NT2/D1 (cell line): ENCODE measurements around the gene SEL1L.
"Not testable (repeated sequence)": the region's sequence is repeated elsewhere in the genome, so short reads cannot be mapped to it uniquely, and the experiment has no call there.

Experiments
- DNase-seq: peaks from one replicate; pipeline ENCODE4 v3.0.0-alpha.2; 2011; ENCODE audit warnings: low read depth, low spot score
- H3K27me3 ChIP-seq: 2 replicates; pipeline ENCODE4 v1.6.0; 2011; ENCODE audit warnings: mild to moderate bottlenecking; ENCODE audit not compliant: insufficient read length, insufficient read depth
- H3K36me3 ChIP-seq: 2 replicates; pipeline ENCODE4 v1.6.1; 2011; ENCODE audit warnings: mild to moderate bottlenecking, low read length, mixed read lengths; ENCODE audit not compliant: insufficient read depth, insufficient read length
- H3K4me1 ChIP-seq: 2 replicates; pipeline ENCODE4 v1.5.1; 2011; ENCODE audit not compliant: insufficient read depth, insufficient read length
- H3K4me3 ChIP-seq: 2 replicates; pipeline ENCODE4 v1.5.1; 2011; ENCODE audit warnings: low read depth; ENCODE audit not compliant: insufficient read length
- H3K9ac ChIP-seq: 2 replicates; pipeline ENCODE4 v1.6.0; 2011; ENCODE audit warnings: low read depth; ENCODE audit not compliant: insufficient read length
- H3K9me3 ChIP-seq: 2 replicates; pipeline ENCODE4 v1.5.1; 2011; ENCODE audit warnings: mild to moderate bottlenecking, low read length; ENCODE audit not compliant: insufficient read depth
- SUZ12 ChIP-seq: IDR thresholded peaks from 2 replicates; pipeline ENCODE4 v1.6.1; 2011; ENCODE audit not compliant: insufficient read length, insufficient read depth; ENCODE audit errors: extremely low read depth
- YY1 ChIP-seq: IDR thresholded peaks from 2 replicates; pipeline ENCODE4 v1.6.1; 2011; ENCODE audit not compliant: insufficient read length, insufficient read depth
- ZNF274 ChIP-seq: IDR thresholded peaks from 2 replicates; pipeline ENCODE4 v1.6.1; 2011; ENCODE audit warnings: mild to moderate bottlenecking, low read depth, low read length

Gene SEL1L

GRCh38 chr14:81472096-81472800 lies 61.4 kb downstream of the SEL1L start:
- no peak overlapping the region for H3K9ac ChIP-seq
- DNase-seq, result no peak

DNA sequence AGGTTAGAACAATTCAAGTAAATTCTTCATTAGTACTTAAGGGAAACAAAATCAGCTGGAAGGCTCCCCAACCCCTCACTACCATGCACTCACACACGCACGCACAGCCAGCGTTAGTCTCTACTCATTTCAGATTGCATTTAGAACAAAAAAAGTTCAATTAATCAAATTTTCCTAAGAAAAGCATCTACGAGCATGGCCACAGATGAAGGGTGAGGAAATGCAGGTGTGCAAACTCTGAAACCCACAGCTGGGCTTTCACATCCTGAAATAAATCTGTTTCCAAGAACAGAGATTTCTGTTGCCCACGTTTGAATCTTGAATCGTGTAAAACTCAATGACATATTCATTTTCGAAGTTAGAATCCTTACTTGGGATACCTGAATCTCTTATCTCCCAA lies 62.6 kb downstream of the SEL1L start:
- Histone ChIP-seq H3K9ac (no peak overlapping the region), H3K4me3 (no peak overlapping the region)
- no peak for TF ChIP-seq ZNF274
- TF ChIP-seq SUZ12, result no peak
- TF ChIP-seq YY1, result no peak

More at GRCh38 chr14:81472096-81472800, 61.4 kb downstream of the SEL1L start:
- Histone ChIP-seq H3K4me3 (no peak overlapping the region), H3K9me3 (no peaks in the 10 kb centered on the region), H3K27me3 (no peaks in the 10 kb centered on the region), H3K4me1 (no peaks in the 10 kb centered on the region), H3K36me3 (peaks cover 13% of the 10 kb centered on the region)
- TF ChIP-seq ZNF274 (no peak), YY1 (no peak)

GRCh38 chr14:81470557-81470826 lies 63.2 kb downstream of the SEL1L start:
- H3K4me1 ChIP-seq, H3K27me3 ChIP-seq, H3K9ac ChIP-seq, H3K36me3 ChIP-seq, H3K9me3 ChIP-seq, DNase-seq, H3K4me3 ChIP-seq: not testable (repeated sequence)

More for the DNA sequence above, 62.6 kb downstream of the SEL1L start:
- Histone ChIP-seq H3K27me3 (no peaks in the 10 kb centered on the region), H3K9me3 (no peaks in the 10 kb centered on the region), H3K4me1 (no peaks in the 10 kb centered on the region), H3K36me3 (peaks cover 6% of the 10 kb centered on the region)
- no peak for DNase-seq

DNA sequence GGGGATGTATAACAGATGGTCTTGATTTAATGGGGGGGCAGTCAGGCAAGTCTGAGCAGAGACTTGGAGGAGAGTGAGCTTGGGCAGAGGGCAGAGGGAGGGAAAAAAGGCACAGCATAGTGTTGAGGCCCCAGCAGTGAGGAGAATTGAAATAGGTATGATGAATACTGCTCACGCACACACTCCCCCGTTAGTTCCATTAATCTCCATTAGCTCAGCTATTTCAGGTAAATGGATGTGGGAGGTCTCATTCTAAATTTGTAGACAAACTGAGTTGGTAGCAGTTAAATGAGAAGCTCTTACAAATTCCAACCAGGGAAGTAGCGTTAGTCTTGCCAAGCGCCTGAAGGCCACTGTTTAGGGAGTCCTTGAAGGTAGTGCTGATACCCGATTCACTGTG lies 66.8 kb downstream of the SEL1L start:
- no peaks in the 10 kb centered on the region; the same call in 1 of the 2 replicates for H3K9me3 ChIP-seq
- no peak overlapping the region for H3K9ac ChIP-seq
- no peaks in the 10 kb centered on the region for H3K27me3 ChIP-seq
- no peak for TF ChIP-seq YY1
- TF ChIP-seq SUZ12, result no peak
- TF ChIP-seq ZNF274, result no peak
- no peak overlapping the region for H3K4me3 ChIP-seq
- DNase-seq, result no peak
- no peaks in the 10 kb centered on the region for H3K4me1 ChIP-seq
- no peaks in the 10 kb centered on the region for H3K36me3 ChIP-seq

DNA sequence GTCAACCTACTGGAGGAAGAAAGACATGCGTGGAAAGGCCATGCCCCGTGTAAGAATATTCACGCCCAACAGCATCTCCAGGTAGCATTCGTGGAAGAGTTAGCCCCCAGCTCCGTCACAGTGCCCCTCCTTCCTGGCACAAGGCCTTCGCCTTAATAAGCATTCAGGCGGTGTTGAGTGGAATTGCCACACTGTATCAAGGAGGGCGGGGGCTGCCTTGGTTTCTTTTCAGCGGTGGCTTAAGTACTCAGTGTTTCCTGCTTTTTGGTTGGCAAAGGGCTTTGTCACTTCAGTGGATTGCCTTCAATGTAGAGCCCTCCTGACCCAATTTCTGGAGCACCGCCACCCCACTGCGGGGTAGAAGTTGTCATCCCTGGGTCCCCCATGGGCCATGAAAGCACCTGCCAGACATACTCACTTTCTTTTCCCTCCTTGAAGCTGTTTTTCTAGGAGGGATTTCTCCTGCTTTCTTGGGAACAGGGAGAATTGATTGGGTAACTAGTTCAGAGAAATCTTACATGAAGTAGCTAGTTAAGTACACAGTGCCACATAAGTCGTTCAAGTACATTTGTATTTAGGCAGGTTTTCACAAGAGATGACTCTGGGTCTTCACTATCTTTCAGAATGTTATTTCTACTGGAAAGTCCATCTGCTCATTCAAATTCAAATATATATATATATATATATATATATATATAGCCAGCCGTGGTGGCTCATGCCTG lies 68.0 kb downstream of the SEL1L start:
- Histone ChIP-seq H3K4me3 (no peak overlapping the region), H3K27me3 (no peaks in the 10 kb centered on the region)
- DNase-seq, result no peak

GRCh38 chr14:81465003-81465392 lies 68.7 kb downstream of the SEL1L start:
- not testable (repeated sequence) for H3K9me3 ChIP-seq, H3K4me3 ChIP-seq, H3K4me1 ChIP-seq, H3K27me3 ChIP-seq, H3K9ac ChIP-seq, H3K36me3 ChIP-seq, DNase-seq

More for the DNA sequence above, 68.0 kb downstream of the SEL1L start:
- TF ChIP-seq YY1 (no peak), SUZ12 (no peak), ZNF274 (no peak)
- Histone ChIP-seq H3K9ac (no peak overlapping the region), H3K4me1 (no peaks in the 10 kb centered on the region), H3K36me3 (no peaks in the 10 kb centered on the region), H3K9me3 (no peaks in the 10 kb centered on the region; the same call in 1 of the 2 replicates)

- no peaks in the 10 kb centered on the region for H3K27me3 ChIP-seq
- no peak overlapping the region for H3K4me3 ChIP-seq
- no peaks in the 10 kb centered on the region; the same call in 1 of the 2 replicates for H3K9me3 ChIP-seq
- H3K9ac ChIP-seq, result no peak overlapping the region
- no peak for TF ChIP-seq YY1
- TF ChIP-seq ZNF274, result no peak
- TF ChIP-seq SUZ12, result no peak
- no peaks in the 10 kb centered on the region for H3K4me1 ChIP-seq
- H3K36me3 ChIP-seq, result no peaks in the 10 kb centered on the region
- DNase-seq, result peak; percentile 43
Measured at GRCh38 chr14:81464253-81465002, 69.2 kb downstream of the SEL1L start.

GRCh38 chr14:81462356-81462755 lies 71.3 kb downstream of the SEL1L start:
- not testable (repeated sequence) for H3K4me1 ChIP-seq

More at GRCh38 chr14:81462356-81462755, 71.3 kb downstream of the SEL1L start:
- H3K9ac ChIP-seq, H3K4me3 ChIP-seq, H3K27me3 ChIP-seq, H3K36me3 ChIP-seq, DNase-seq, H3K9me3 ChIP-seq: not testable (repeated sequence)
